ENCODE results near the gene CTSD.

The CTSD gene

GRCh38 chr11:1705126-1706052 lies 58.3 kb downstream of the CTSD start:
- Histone ChIP-seq H3K4me3 (ENCODE audit: low read length) (no peak overlapping the region), H3K18ac (ENCODE audit: low read length) (no peak overlapping the region), H3K79me2 (ENCODE audit: control insufficient read depth, insufficient read depth, low read length) (no peaks in the 10 kb centered on the region), H2BK5ac (ENCODE audit: low read length) (no peak overlapping the region), H2BK15ac (replicated peaks; ENCODE audit: low read depth) (no peak overlapping the region), H3K4me1 (ENCODE audit: control insufficient read depth, low read depth, low read length) (no peaks in the 10 kb centered on the region), H2BK120ac (ENCODE audit: low read depth, low read length) (no peak overlapping the region), H4K8ac (ENCODE audit: low read depth, low read length) (no peak overlapping the region), H3K27me3 (ENCODE audit: insufficient read depth, low read length, poor library complexity) (peaks cover 2% of the 10 kb centered on the region), H3K27ac (ENCODE audit: low read depth, low read length) (no peak overlapping the region), H3K23ac (ENCODE audit: low read length) (no peak overlapping the region), H2AK5ac (ENCODE audit: low read length) (no peak overlapping the region), H4K5ac (ENCODE audit: low read length) (no peak overlapping the region), H3K56ac (ENCODE audit: low read length) (no peak overlapping the region), H3K79me1 (ENCODE audit: low read length) (no peaks in the 10 kb centered on the region), H3K4ac (ENCODE audit: low read depth, low read length) (no peak overlapping the region), H3K36me3 (ENCODE audit: control insufficient read depth, insufficient read depth, low read length) (no peaks in the 10 kb centered on the region), H3K9ac (ENCODE audit: low read length) (no peak overlapping the region), H3K4me2 (ENCODE audit: low read length) (no peak overlapping the region)
- WGBS (ENCODE audit: extremely low coverage, insufficient coverage, low lambda C conversion rate): no CpG with 5 or more reads among the region's 15 CpGs
- DNase-seq: no peak

- no CpG with 5 or more reads among the region's 6 CpGs for WGBS (ENCODE audit: extremely low coverage, insufficient coverage, low lambda C conversion rate)
- H2AK5ac ChIP-seq (ENCODE audit: low read length): no peak overlapping the region
- H3K36me3 ChIP-seq (ENCODE audit: control insufficient read depth, insufficient read depth, low read length): no peaks in the 10 kb centered on the region
- H3K23ac ChIP-seq (ENCODE audit: low read length): no peak overlapping the region
- no peak overlapping the region for H3K4me3 ChIP-seq (ENCODE audit: low read length)
- H3K27me3 ChIP-seq (ENCODE audit: insufficient read depth, low read length, poor library complexity): peaks cover 2% of the 10 kb centered on the region
- no peaks in the 10 kb centered on the region for H3K4me1 ChIP-seq (ENCODE audit: control insufficient read depth, low read depth, low read length)
- no peak overlapping the region for H3K18ac ChIP-seq (ENCODE audit: low read length)
- no peak overlapping the region for H4K5ac ChIP-seq (ENCODE audit: low read length)
- no peaks in the 10 kb centered on the region for H3K79me2 ChIP-seq (ENCODE audit: control insufficient read depth, insufficient read depth, low read length)
- no peak overlapping the region for H3K4ac ChIP-seq (ENCODE audit: low read depth, low read length)
- no peak overlapping the region for H4K8ac ChIP-seq (ENCODE audit: low read depth, low read length)
- DNase-seq: no peak
- H2BK5ac ChIP-seq (ENCODE audit: low read length): no peak overlapping the region
- H3K4me2 ChIP-seq (ENCODE audit: low read length): no peak overlapping the region
- no peak overlapping the region for H2BK15ac ChIP-seq (replicated peaks; ENCODE audit: low read depth)
- no peak overlapping the region for H3K27ac ChIP-seq (ENCODE audit: low read depth, low read length)
- no peaks in the 10 kb centered on the region for H3K79me1 ChIP-seq (ENCODE audit: low read length)
- H3K56ac ChIP-seq (ENCODE audit: low read length): no peak overlapping the region
- H3K9ac ChIP-seq (ENCODE audit: low read length): no peak overlapping the region
- no peak overlapping the region for H2BK120ac ChIP-seq (ENCODE audit: low read depth, low read length)
Measured at GRCh38 chr11:1703146-1703545, 60.6 kb downstream of the CTSD start.

Measured in mesendoderm (in vitro differentiated cells).